BLaER1 treated with 17β-estradiol and CSF1 and Interleukin-3, amounts not matched to agents 10 nM and 100 nM (cell line): ENCODE data around the gene HEXD.
"Not testable (repeated sequence)": the region's sequence is repeated elsewhere in the genome, so short reads cannot be mapped to it uniquely, and the experiment has no call there.

Experiments
- H3K27ac ChIP-seq, 11 experiments: shearing (Covaris generic); formaldehyde crosslinking; 2 replicates each; pipeline ENCODE4 v1.8.1; 2022
- H3K27me3 ChIP-seq, 11 experiments: shearing (Covaris generic); formaldehyde crosslinking; 2 replicates each; pipeline ENCODE4 v1.8.1; 2022
- H3K36me3 ChIP-seq, 11 experiments: shearing (Covaris generic); formaldehyde crosslinking; 2 replicates each; pipeline ENCODE4 v1.8.1; 2022
- H3K4me1 ChIP-seq, 10 experiments: shearing (Covaris generic); formaldehyde crosslinking; 2 replicates each; pipeline ENCODE4 v1.8.1; 2022
- H3K4me2 ChIP-seq, 11 experiments: shearing (Covaris generic); formaldehyde crosslinking; 2 replicates each; pipeline ENCODE4 v1.8.1; 2022
- H3K4me3 ChIP-seq, 10 experiments: shearing (Covaris generic); formaldehyde crosslinking; 2 replicates each; pipeline ENCODE4 v1.8.1; 2022
- H3K9ac ChIP-seq, 11 experiments: shearing (Covaris generic); formaldehyde crosslinking; 2 replicates each; pipeline ENCODE4 v1.8.1; 2022
- H3K9me3 ChIP-seq, 11 experiments: shearing (Covaris generic); formaldehyde crosslinking; replicated peaks in 1 of 11; 2 replicates each; pipeline ENCODE4 v1.8.1; 2022
- H4K20me1 ChIP-seq, 11 experiments: shearing (Covaris generic); formaldehyde crosslinking; 2 replicates each; pipeline ENCODE4 v1.8.1; 2022
- Cebpa-rat ChIP-seq, 11 experiments: shearing (Covaris generic); IDR thresholded peaks; 2 replicates each; pipeline ENCODE4 v1.8.1; 2022

The HEXD gene

GRCh38 chr17:82373731-82374625 is 44.2 kb upstream of the HEXD start:
- no peak for TF ChIP-seq Cebpa-rat (IDR thresholded peaks at IDR 0.05)
- no peak overlapping the region for H3K27ac ChIP-seq
- H4K20me1 ChIP-seq, result peaks cover 0 to 40% (median 11%) of the 10 kb centered on the region in 11 experiments; a peak in 8 of 22 replicates

GRCh38 chr17:82374626-82375331 is 43.4 kb upstream of the HEXD start:
- Histone ChIP-seq H3K4me3 (no peak overlapping the region), H3K9ac (no peak overlapping the region), H3K36me3 (no peaks in the 10 kb centered on the region), H4K20me1 (peaks cover 0 to 40% (median 11%) of the 10 kb centered on the region in 11 experiments; a peak in 8 of 22 replicates), H3K27me3 (peaks cover 47 to 89% (median 71%) of the 10 kb centered on the region in 11 experiments), H3K4me1 (peaks cover 41 to 56% (median 45%) of the 10 kb centered on the region in 10 experiments), H3K9me3 (no peaks in the 10 kb centered on the region; a peak in 1 of 22 replicates), H3K27ac (no peak overlapping the region), H3K4me2 (peak overlapping the region in 4 of 11 experiments; percentile 24 to 53 (median 40); a peak in 5 of 22 replicates)
- no peak for TF ChIP-seq Cebpa-rat (IDR thresholded peaks at IDR 0.05)

More at GRCh38 chr17:82373731-82374625, 44.2 kb upstream of the HEXD start:
- Histone ChIP-seq H3K36me3 (no peaks in the 10 kb centered on the region), H3K4me2 (peak overlapping the region; percentile 74 to 97 (median 85); a peak in 18 of 22 replicates), H3K4me3 (no peak overlapping the region), H3K4me1 (peaks cover 42 to 58% (median 47%) of the 10 kb centered on the region in 10 experiments), H3K9ac (no peak overlapping the region), H3K9me3 (no peaks in the 10 kb centered on the region; a peak in 1 of 22 replicates), H3K27me3 (peaks cover 55 to 90% (median 73%) of the 10 kb centered on the region in 11 experiments)

- H3K27me3 ChIP-seq, result peaks cover 45 to 89% (median 70%) of the 10 kb centered on the region in 11 experiments
- peaks cover 33 to 49% (median 39%) of the 10 kb centered on the region in 10 experiments for H3K4me1 ChIP-seq
These were observed 42.6 kb upstream of the HEXD start for GRCh38 chr17:82375359-82376041.

GRCh38 chr17:82376042-82376730 is 42.0 kb upstream of the HEXD start:
- H3K36me3 ChIP-seq, result no peaks in the 10 kb centered on the region
- peaks cover 45 to 89% (median 65%) of the 10 kb centered on the region in 11 experiments for H3K27me3 ChIP-seq
- H3K9ac ChIP-seq, result no peak overlapping the region
- H3K9me3 ChIP-seq, result no peaks in the 10 kb centered on the region; a peak in 1 of 22 replicates
- no peak overlapping the region for H3K4me2 ChIP-seq
- H3K4me3 ChIP-seq, result no peak overlapping the region
- TF ChIP-seq Cebpa-rat (IDR thresholded peaks at IDR 0.05), result no peak
- H3K4me1 ChIP-seq, result peaks cover 26 to 42% (median 32%) of the 10 kb centered on the region in 10 experiments
- H3K27ac ChIP-seq, result no peak overlapping the region
- peaks cover 0 to 35% (median 10%) of the 10 kb centered on the region in 11 experiments; a peak in 8 of 22 replicates for H4K20me1 ChIP-seq

More at GRCh38 chr17:82375359-82376041, 42.6 kb upstream of the HEXD start:
- H3K9me3 ChIP-seq, result no peaks in the 10 kb centered on the region; a peak in 1 of 22 replicates
- H3K9ac ChIP-seq, result no peak overlapping the region
- peaks cover 0 to 41% (median 11%) of the 10 kb centered on the region in 11 experiments; a peak in 8 of 22 replicates for H4K20me1 ChIP-seq
- no peak for TF ChIP-seq Cebpa-rat (IDR thresholded peaks at IDR 0.05)
- H3K36me3 ChIP-seq, result no peaks in the 10 kb centered on the region
- H3K4me2 ChIP-seq, result no peak overlapping the region
- no peak overlapping the region for H3K27ac ChIP-seq
- H3K4me3 ChIP-seq, result no peak overlapping the region

- H3K9ac ChIP-seq, H3K4me3 ChIP-seq, H3K36me3 ChIP-seq, H3K4me2 ChIP-seq, H3K9me3 ChIP-seq, H3K27ac ChIP-seq: not testable (repeated sequence)
- H3K27me3 ChIP-seq, result peaks cover 34 to 84% (median 60%) of the 10 kb centered on the region in 11 experiments
- H3K4me1 ChIP-seq, result peaks cover 15 to 31% (median 21%) of the 10 kb centered on the region in 10 experiments
- peaks cover 0 to 24% (median 4%) of the 10 kb centered on the region in 11 experiments; a peak in 7 of 22 replicates for H4K20me1 ChIP-seq
These were observed 40.9 kb upstream of the HEXD start for GRCh38 chr17:82377294-82377693.

- no peak for TF ChIP-seq Cebpa-rat (IDR thresholded peaks at IDR 0.05)
- Histone ChIP-seq H3K9ac (no peak overlapping the region), H3K27me3 (peaks cover 27 to 75% (median 52%) of the 10 kb centered on the region in 11 experiments), H3K27ac (no peak overlapping the region), H3K4me1 (peaks cover 7 to 23% (median 12%) of the 10 kb centered on the region in 10 experiments), H4K20me1 (peaks cover 0 to 18% (median 0%) of the 10 kb centered on the region in 11 experiments; a peak in 5 of 22 replicates), H3K4me3 (no peak overlapping the region), H3K9me3 (no peaks in the 10 kb centered on the region), H3K36me3 (no peaks in the 10 kb centered on the region), H3K4me2 (peak overlapping the region in 4 of 11 experiments; percentile 8 to 19 (median 14); a peak in 3 of 22 replicates)
These were observed 40.0 kb upstream of the HEXD start for GRCh38 chr17:82377924-82378740.

- Histone ChIP-seq H3K9ac (no peak overlapping the region), H4K20me1 (peaks cover 0 to 18% (median 0%) of the 10 kb centered on the region in 11 experiments; a peak in 5 of 22 replicates), H3K9me3 (no peaks in the 10 kb centered on the region), H3K4me1 (peaks cover 2 to 17% (median 7%) of the 10 kb centered on the region in 10 experiments), H3K4me3 (no peak overlapping the region), H3K27me3 (peaks cover 21 to 73% (median 49%) of the 10 kb centered on the region in 11 experiments), H3K36me3 (no peaks in the 10 kb centered on the region), H3K27ac (no peak overlapping the region), H3K4me2 (no peak overlapping the region)
- no peak for TF ChIP-seq Cebpa-rat (IDR thresholded peaks at IDR 0.05)
These were observed 39.5 kb upstream of the HEXD start for GRCh38 chr17:82378741-82379021.
